Ramos (cell line): ENCODE results near the gene SWAP70.

Experiments used
- in situ Hi-C: fragments of 300-500 bp; cut with MboI; formaldehyde crosslinking; loops from one replicate; pipeline ENCODE4 v1.14.3; 2022; ENCODE audit warnings: low sequenced_read_pairs; ENCODE audit not compliant: unreplicated experiment

The SWAP70 gene

DNA sequence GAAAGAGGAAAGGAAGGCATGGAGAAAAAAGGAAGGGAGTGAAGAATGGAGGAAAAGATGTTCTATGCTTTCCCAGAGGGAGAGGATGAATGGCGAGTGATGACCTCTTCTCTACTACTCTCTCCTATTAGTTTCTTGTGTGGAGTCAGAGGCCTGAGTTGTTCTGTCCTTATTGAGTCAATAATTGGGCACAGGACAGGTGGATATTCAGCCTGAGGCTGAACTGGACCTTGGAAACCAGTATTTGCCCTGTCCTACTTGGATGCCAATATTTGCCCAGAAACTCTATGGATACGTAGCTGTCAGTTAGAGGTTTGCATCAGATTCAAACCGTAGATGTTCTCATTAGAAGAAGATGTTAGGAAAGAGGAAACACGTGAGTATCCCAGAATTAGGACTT, 17.6 kb upstream of the SWAP70 start:
- in situ Hi-C loops: no loop called here

- in situ Hi-C loops: no loop called here
These were observed 12.4 kb upstream of the SWAP70 start for GRCh38 chr11:9651481-9651880.

DNA sequence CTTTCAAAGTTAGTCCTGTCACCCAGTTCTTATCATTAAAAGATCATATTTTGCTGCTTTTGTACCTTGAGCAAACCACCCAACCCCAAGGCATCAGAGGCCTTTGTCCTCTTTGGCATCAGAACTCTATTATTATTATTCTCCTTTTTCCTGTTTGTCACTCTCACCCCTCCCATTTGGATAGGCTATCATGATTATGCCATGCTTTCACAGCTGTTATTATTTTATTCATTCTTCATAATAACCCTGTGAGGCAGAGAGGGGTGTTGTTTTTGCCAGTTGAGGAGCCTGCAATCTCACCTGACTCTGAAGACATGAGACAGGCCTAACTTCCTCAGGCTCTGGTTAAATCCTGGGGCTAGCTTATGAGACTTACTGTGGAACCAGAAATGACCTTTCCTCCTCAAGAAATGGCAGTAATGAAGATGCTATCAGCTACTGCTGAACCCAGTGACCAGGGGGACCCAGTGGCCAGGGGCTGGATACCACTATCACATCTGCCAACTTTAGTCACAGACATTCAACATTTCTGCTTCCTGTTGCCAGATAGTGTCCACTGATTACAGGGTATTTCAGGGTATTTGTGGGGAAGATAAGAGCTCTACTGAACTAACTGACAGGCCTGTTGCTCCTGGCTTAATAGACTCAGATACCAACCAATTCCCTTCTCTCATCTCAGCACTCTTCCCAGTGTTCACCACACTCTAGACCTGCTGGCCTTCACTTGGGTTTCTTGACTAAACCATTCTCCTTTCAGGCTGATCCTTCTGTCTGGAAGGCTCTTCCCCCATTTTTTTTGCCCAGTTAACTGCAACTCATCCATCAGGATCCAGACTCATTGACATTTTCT, 11.8 kb upstream of the SWAP70 start:
- in situ Hi-C loops: no loop called here

DNA sequence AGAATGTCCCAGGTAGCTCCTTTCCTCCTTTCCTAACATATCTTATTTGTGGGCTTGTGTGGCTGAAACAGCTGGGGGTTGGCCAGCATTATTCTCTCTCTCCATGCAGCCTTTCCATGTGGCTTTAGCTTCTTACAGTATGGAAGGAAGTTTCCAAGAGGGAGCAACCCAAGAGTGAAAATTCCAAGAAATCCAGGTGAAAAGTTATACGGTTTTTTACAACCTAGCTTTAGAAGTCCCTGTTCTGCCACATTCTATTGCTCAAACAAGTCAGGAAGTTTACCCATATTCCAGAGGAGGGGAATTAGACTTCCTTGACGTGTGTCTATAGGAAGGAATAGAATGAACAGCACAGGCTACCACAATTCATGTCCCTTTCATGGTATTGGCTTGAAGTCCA, 10.0 kb upstream of the SWAP70 start:
- in situ Hi-C loops: no loop called here

DNA sequence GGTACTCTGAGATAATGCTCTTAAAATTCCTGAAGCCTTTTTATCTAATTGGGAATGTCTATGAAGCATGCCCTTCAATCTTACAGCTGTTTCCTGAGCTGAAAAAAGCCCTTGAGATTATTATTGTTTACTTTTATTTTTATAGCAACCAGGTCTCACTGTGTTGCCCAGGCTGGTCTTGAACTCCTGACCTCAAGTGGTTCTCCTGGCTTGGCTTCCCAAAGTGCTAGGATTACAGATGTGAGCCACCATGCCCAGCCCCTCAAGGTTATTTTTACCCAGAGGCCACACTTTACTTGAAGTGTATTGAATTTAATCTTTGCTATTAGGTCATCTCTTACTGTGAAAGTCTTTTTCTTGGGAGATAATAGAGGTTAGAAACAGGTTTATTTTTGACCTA, 7.0 kb upstream of the SWAP70 start:
- in situ Hi-C loops: no loop called here

- in situ Hi-C loops: no loop called here
These were observed 6.3 kb upstream of the SWAP70 start for GRCh38 chr11:9657531-9657930.

GRCh38 chr11:9660886-9661285, 3.0 kb upstream of the SWAP70 start:
- in situ Hi-C loops: no loop called here

- in situ Hi-C loops: no loop called here
These were observed 1.6 kb upstream of the SWAP70 start for GRCh38 chr11:9662273-9662672.

DNA sequence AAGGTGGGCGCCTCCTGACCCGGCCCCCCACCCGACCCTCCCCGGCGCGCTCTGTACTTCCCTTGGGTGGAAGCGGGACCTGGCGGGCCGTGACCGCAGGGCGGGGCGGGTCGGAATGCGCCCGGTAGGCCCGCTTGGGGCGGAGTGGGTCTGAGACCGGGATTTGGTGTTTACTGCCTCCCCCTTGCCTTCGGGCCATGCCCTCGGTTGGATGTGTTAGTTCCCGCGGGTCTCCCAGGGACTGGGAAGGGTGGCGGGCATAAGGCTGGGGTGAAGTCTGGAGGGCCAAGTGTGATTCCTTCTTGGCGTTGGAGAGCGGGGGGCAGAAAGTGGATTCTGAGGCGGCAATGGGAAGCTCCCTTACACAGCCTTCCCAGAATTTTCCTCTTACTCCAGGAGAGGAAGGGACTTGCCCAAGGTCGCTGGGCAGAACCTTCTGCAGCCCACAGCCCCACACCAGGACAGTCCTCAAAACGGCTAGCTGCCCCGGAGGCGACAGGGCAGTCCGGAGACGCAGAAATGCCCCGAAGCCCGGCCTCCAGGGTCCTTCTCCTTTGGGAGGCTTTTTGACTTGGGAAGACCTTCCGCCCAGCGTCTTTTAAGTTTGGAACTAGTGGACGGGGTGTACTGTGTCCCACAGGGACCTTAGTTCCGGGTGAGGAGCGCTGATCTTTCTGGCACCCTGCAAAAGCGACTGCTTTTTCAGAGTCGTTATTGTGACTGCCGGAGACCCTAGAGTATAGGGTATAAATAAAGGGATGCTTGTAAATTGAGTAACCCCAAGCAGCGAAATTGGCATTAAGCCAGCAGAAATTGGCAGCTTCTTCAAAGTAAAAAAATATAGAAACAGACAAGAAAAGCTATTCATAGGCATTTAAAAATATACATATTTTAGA, 647 bp downstream of the SWAP70 start:
- in situ Hi-C loops: no loop called here

DNA sequence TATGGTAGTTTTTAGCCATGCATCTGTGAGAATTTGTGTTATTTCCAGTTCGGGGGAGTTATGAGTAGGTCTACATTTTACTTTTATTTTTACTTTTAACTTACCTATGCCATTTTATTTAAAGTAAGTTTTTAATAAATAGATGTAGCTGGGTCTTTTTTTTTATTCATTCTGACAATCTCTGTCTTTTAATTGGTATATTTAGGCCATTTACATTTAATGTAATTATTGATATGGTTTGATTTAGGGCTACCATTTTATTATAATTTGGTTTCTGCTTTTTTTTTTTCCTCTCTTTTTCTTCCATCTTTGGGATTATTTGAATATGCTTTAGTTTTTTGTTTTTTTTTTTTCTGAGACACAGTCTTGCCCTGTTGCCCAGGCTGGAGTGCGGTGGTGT, 1.9 kb downstream of the SWAP70 start:
- in situ Hi-C loops: no loop called here

- in situ Hi-C loops: no loop called here
These were observed 6.1 kb downstream of the SWAP70 start for GRCh38 chr11:9669954-9670353.

DNA sequence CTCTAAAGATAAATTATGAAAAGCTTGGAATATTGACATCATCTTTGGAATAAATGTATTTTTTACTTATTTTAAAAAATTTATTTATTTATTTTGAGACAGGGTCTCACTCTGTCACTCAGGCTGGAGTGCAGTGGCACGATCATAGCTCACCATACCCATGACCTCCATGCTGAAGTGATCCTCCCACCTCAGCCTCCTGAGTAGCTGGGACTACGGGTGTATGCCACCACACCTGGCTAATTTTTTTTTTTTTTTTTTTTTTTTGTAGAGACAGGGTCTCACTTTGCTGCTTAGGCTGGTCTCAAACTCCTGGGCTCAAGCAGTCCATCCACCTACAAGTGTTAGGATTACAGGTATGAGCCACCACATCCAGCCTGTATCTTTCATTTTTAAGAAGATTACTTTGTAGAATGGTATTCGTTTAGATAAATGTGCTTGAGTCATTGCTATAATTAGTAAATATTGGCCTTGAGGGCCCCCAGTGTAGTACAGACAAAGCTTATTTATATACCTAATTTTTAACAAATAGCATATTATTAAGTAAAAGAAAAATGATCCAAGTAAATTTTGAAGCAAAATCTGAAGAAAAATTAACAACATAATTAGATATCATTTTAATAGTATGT, 8.5 kb downstream of the SWAP70 start:
- in situ Hi-C loops: no loop called here

DNA sequence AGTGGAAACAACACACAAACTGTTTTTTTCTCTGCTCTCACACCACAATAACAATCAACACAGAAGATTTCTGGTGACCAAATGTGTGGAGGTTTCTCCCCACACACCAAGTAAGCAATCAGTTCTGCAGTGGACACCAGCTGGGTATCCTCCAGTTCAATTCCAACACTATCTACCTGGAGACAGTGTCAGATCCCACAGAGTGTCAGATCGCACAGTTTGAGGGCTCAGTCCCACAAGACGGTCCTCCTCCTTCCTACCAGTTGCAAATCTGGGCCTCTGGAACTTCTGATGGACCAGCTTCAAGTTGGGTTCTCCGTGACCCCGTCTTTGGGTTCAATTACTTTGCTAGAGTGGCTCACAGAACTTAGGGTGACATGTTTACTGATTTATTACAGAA, 9.0 kb downstream of the SWAP70 start:
- in situ Hi-C loops: no loop called here

- in situ Hi-C loops: no loop called here
These were observed 11.8 kb downstream of the SWAP70 start for GRCh38 chr11:9675691-9676090.

DNA sequence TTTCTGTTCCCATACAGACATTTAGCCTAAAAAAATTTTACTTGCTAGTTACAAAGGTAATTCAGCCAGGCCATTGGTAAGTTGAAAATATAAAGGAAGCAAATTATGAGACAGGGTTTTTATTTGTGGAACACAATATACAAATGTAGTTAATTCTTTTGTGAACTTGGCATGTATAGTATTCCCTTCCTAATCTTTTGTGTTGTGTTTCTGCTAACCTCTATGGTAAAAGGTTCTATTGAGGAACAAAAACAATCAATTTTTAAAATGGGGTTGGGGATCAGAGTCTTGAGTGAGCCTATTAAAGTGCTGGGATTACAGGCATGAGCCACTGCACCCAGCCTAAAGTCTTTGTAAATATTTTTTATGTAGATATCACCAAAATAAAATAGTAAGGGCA, 14.1 kb downstream of the SWAP70 start:
- in situ Hi-C loops: no loop called here

DNA sequence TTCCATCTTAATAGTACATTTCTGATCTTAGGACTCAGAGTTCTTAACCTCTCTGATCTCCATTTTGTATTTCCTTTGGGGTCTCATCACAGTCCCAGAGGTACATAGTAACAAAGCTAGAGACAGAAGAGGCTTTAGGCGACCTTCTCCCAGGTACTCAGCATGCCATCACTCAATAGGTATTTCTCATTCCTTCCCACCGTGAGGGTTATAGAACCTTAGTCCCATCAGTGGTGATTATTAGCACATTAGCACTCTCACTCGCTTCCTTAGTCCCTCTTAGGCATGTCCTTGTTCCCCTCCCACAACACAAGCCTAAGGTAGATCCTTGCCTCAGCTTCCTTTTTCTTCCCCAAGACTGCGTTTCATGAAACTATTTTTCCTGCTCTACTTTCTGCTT, 14.7 kb downstream of the SWAP70 start:
- in situ Hi-C loops: no loop called here

- in situ Hi-C loops: no loop called here
These were observed 16.2 kb downstream of the SWAP70 start for GRCh38 chr11:9680028-9680427.

DNA sequence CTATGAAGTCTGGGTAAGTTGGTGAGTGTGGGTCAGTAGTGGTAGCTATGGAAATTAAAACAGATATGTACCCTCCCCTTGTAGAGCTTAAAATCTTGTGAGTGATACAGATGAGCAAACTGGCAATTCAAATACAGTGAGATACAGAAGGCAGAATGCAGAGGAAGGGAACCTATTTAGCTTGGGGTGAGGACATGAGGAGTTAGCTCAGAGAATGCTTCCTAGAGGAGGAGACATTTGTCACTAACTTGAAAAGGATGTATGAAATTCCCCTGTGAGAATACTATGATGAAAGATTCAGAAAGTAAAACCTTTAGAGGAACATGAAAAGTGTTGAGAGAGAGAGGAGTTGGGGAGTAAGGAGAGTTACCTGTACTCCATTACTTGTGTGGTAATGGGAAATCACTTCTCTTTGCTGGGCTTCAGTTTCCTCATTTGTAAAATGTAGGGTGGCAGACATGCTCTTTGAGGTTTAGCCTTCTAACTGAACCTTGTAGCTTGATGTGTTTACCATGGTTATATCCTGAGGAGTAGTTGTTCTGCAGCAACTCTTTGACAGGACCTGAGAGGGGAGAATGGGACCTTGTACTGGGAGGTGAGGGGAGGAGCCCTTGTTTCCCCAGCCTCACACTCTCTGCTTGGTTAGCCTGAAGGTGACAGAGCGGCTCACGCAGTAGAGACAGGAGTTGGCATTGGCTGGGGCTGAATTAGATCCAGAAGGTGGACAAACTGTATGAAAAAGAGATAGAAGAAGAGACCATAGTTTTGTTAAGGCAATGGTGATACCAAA, 17.9 kb downstream of the SWAP70 start:
- in situ Hi-C loops: no loop called here

DNA sequence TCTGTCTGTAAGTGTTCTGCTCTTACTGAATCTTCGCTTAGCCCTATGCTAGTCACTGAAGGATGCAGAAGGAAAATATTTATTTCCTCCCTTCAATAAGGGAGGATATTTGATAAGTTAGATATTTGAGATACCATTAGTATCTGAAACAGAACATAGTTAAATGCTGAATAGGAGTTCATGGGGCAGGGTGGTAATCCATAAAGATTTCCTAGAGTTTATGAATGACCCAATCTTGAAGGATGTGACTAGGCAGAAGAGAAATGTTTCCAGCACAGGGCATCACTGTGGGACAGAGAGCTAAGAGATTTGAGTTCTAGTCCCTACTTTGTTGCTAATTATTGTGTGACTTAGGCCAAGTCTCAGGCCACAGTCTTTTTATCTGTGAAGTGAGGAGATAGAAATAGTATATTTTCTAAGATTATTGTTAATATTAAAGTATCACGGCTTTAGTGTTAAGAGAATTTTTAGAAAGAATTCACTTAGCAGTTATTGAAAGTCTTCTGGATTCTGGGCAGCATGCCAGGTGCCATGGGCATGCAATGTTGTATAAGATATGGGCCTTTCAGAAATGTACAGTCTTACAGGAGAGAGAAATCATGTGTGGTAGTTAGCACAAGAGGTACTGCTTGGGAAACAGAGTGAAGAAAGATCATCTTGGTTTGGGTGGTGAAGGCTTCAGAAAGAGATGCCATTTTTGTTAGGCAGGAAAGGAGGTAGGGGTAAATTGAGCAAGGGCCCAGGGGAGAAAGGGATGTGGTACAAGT, 24.0 kb downstream of the SWAP70 start:
- in situ Hi-C loops: no loop called here
